Breast epithelium (tissue), 4 donors: ENCODE results near the gene SLC25A52. TPM values are rescaled to one million over a fixed set of nuclear protein-coding genes. Genes with fewer than 3 reads are reported as not detected.

Experiments used
- DNase-seq, 2 donors: peaks; one replicate each; pipeline ENCODE4 v3.0.0-alpha.2; 2019; ENCODE audit warnings: low spot score in 2 of 2
- H3K27ac ChIP-seq, 2 donors: fragments of 200-600 bp; sonication (generic) in 1 of 2; one replicate each; pipeline ENCODE4 v1.5.1; 2016 to 2019; ENCODE audit warnings: mild to moderate bottlenecking in 1 of 2
- H3K27me3 ChIP-seq, 2 donors: fragments of 200-600 bp; sonication (generic) in 1 of 2; one replicate each; pipeline versions ENCODE4 v1.5.1 to v1.6.0; 2017 to 2019; ENCODE audit warnings: control low read depth in 1 of 2, mild to moderate bottlenecking in 1 of 2
- H3K36me3 ChIP-seq: fragments of 200-600 bp; one replicate; pipeline ENCODE4 v1.5.1; 2019
- H3K4me1 ChIP-seq, 2 donors: fragments of 200-600 bp; sonication (generic); one replicate each; pipeline ENCODE4 v1.5.1; 2016 to 2019; ENCODE audit warnings: control low read depth in 1 of 2
- H3K4me3 ChIP-seq, 3 donors: fragments of 200-600 bp; sonication (generic); 1 replicate in 2 of 3; 2 replicates in 1 of 3; pipeline ENCODE4 v1.5.1; 2016 to 2019; ENCODE audit warnings: mild to moderate bottlenecking in 3 of 3, moderate library complexity in 2 of 3
- H3K9me3 ChIP-seq, 2 donors: fragments of 200-600 bp; sonication (generic) in 1 of 2; one replicate each; pipeline ENCODE4 v1.5.1; 2016 to 2019; ENCODE audit warnings: control low read depth in 1 of 2
- POLR2A ChIP-seq: fragments of 450-650 bp; IDR thresholded peaks from one replicate; pipeline ENCODE4 v1.6.1; 2016; ENCODE audit warnings: antibody characterized with exemption, mild to moderate bottlenecking, moderate library complexity
- POLR2AphosphoS5 ChIP-seq, 3 donors: sonication (generic); formaldehyde crosslinking; IDR thresholded peaks; one replicate each; pipeline ENCODE4 v1.6.1; 2017; ENCODE audit warnings: antibody characterized with exemption in 3 of 3
- intact Hi-C: fragments of 100-400 bp; cut with DNase I; formaldehyde crosslinking; loops from one replicate; pipeline ENCODE4 v1.15.1; 2023; ENCODE audit warnings: low total_unique reads
- total RNA-seq, 3 donors: library from RNA; depleted of rRNA; stranded (reverse); fragments of >200 nt; gene quantifications; one replicate each; pipeline ENCODE4 v1.1.0, GENCODE V29; 2016
- TF ChIP-seq, protein P1 (sequence below), 3 donors: fragments of 450-650 bp; IDR thresholded peaks; one replicate each; pipeline ENCODE4 v1.5.1; 2016 to 2017; ENCODE audit warnings: antibody characterized with exemption in 3 of 3, mild to moderate bottlenecking in 3 of 3, moderate library complexity in 3 of 3

Gene SLC25A52
- total RNA-seq, 3 donors from 2014 or later = 0.59 TPM; not detected in 2

DNA sequence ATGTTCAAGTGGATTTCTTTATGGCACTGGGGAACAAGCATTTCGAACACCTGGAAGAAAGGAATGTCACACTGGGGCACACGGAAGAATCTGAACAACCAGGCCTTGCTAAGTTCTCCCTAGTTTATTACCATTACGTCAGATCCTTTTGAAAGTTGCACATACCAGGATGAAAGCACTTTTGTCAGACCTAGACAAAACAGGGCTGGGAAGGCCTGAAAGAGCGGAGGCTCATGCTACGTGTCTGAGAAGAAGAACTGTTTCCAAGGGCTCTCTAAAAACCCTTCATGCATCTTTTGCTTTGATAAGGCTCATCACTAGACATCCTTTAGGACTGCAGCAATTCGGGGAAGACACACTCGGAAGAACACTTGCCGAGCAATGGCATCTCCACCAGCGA, 15.4 kb upstream of the SLC25A52 start:
- Histone ChIP-seq H3K9me3 (peaks cover 14 to 27% of the 10 kb centered on the region in 2 donors), H3K27ac (no peak overlapping the region), H3K4me3 (no peak overlapping the region), H3K4me1 (no peaks in the 10 kb centered on the region), H3K36me3 (no peaks in the 10 kb centered on the region), H3K27me3 (no peaks in the 10 kb centered on the region)
- TF ChIP-seq POLR2A (no peak), POLR2AphosphoS5 (IDR thresholded peaks at IDR 0.05) (no peak)
- TF ChIP-seq, protein P1, sequence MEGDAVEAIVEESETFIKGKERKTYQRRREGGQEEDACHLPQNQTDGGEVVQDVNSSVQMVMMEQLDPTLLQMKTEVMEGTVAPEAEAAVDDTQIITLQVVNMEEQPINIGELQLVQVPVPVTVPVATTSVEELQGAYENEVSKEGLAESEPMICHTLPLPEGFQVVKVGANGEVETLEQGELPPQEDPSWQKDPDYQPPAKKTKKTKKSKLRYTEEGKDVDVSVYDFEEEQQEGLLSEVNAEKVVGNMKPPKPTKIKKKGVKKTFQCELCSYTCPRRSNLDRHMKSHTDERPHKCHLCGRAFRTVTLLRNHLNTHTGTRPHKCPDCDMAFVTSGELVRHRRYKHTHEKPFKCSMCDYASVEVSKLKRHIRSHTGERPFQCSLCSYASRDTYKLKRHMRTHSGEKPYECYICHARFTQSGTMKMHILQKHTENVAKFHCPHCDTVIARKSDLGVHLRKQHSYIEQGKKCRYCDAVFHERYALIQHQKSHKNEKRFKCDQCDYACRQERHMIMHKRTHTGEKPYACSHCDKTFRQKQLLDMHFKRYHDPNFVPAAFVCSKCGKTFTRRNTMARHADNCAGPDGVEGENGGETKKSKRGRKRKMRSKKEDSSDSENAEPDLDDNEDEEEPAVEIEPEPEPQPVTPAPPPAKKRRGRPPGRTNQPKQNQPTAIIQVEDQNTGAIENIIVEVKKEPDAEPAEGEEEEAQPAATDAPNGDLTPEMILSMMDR (IDR thresholded peaks at IDR 0.05) = no peak
- DNase-seq = no peak
- intact Hi-C loops = no loop called here

DNA sequence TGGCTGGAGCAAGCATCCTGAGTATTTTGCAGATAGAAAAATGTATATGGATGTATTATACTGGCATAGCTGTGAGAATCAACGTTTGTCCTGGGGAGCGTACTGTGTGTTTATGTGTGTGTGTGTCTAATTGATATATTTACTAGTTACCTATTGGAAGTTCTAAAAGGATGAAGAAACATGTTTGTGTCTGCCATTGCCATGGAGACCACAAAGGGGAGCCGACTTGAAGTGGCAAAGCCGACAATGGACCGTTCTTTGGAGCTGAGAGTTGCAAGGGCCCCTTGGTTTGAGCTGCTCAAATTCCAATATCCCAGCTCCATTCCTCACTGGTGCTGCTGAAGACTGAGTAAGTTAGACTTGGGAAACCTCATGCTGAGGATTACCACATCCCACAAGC, 14.3 kb upstream of the SLC25A52 start:
- Histone ChIP-seq H3K27ac (no peak overlapping the region), H3K36me3 (no peaks in the 10 kb centered on the region), H3K27me3 (no peaks in the 10 kb centered on the region), H3K9me3 (peaks cover 14 to 26% of the 10 kb centered on the region in 2 donors), H3K4me3 (no peak overlapping the region), H3K4me1 (no peaks in the 10 kb centered on the region)
- no peak for DNase-seq
- intact Hi-C loops = no loop called here
- TF ChIP-seq POLR2AphosphoS5 (IDR thresholded peaks at IDR 0.05) (no peak), POLR2A (no peak)
- TF ChIP-seq, protein P1 (IDR thresholded peaks at IDR 0.05) = no peak

DNA sequence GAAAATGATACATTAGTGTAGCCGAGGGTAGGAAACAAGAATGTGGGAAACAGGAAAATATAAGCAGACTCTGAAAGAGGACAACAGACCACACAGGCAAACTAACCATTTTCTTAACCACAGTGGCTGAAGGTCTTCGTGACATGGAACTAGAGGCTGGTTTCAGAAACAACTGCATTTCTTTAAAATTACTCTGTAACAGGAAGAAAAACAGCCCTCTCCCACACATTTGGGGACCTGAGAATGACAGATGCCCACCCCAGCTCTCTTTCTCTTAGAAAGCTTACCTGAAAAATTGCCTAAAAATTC, 13.8 kb upstream of the SLC25A52 start:
- TF ChIP-seq, protein P1 (IDR thresholded peaks at IDR 0.05) = no peak
- TF ChIP-seq POLR2A = no peak
- no peak for TF ChIP-seq POLR2AphosphoS5 (IDR thresholded peaks at IDR 0.05)
- no peak overlapping the region for H3K4me3 ChIP-seq
- no peaks in the 10 kb centered on the region for H3K36me3 ChIP-seq
- DNase-seq = no peak
- H3K9me3 ChIP-seq = peaks cover 9 to 21% of the 10 kb centered on the region in 2 donors
- H3K4me1 ChIP-seq = no peaks in the 10 kb centered on the region
- H3K27ac ChIP-seq = no peak overlapping the region
- intact Hi-C loops = no loop called here
- no peaks in the 10 kb centered on the region for H3K27me3 ChIP-seq

DNA sequence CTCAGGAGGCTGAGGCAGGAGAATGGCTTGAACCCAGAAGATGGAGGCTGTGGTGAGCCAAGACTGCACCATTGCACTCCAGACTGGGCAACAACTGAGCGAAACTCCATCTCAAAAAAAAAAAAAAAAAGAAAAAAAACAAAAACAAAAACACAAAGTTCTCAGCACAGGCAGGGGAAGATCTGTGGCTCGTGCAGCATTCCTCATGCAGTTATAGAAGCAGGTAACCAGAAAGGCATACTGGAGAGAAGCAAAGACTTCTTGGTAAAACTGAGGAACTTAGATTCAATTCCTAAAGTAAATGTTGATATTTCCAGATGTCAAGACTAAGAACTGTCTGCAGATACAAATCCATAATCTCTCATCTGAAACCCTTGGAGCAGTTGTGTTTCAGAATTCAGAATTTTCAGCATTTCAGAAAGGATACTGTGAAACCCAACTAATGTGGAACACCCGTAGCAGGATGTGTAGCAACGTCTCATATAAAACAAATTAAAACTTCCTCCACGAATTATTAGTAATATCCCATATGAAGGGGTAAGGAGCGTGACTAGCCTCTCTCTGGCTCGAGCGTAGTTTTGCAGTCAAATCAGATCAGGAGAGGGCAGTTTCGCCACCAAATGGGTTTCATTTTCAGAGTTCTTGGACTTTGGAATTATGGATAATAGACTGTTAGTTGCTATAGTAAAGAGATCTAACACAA, 13.2 kb upstream of the SLC25A52 start:
- Histone ChIP-seq H3K4me3 (no peak overlapping the region), H3K27me3 (no peaks in the 10 kb centered on the region), H3K27ac (no peak overlapping the region), H3K36me3 (no peaks in the 10 kb centered on the region), H3K4me1 (no peaks in the 10 kb centered on the region), H3K9me3 (peaks cover 8 to 16% of the 10 kb centered on the region in 2 donors)
- intact Hi-C loops = no loop called here
- no peak for DNase-seq
- TF ChIP-seq POLR2AphosphoS5 (IDR thresholded peaks at IDR 0.05) = no peak
- TF ChIP-seq, protein P1 (IDR thresholded peaks at IDR 0.05) = no peak

GRCh38 chr18:31772699-31773098, 12.0 kb upstream of the SLC25A52 start:
- peaks cover under 1 to 4% of the 10 kb centered on the region in 2 donors for H3K9me3 ChIP-seq
- H3K36me3 ChIP-seq = no peaks in the 10 kb centered on the region
- H3K27me3 ChIP-seq = no peaks in the 10 kb centered on the region
- TF ChIP-seq POLR2A (no peak), POLR2AphosphoS5 (IDR thresholded peaks at IDR 0.05) (no peak)
- TF ChIP-seq, protein P1 (IDR thresholded peaks at IDR 0.05) = no peak
- no peak for DNase-seq
- no peak overlapping the region for H3K4me3 ChIP-seq
- H3K27ac ChIP-seq = no peak overlapping the region
- intact Hi-C loops = no loop called here
- H3K4me1 ChIP-seq = no peaks in the 10 kb centered on the region
